MCF 10A (cell line): ENCODE data around the gene FAF1. TPM values are rescaled to one million over a fixed set of nuclear protein-coding genes. Genes with fewer than 3 reads are reported as not detected.
"Not testable (repeated sequence)": the region's sequence is repeated elsewhere in the genome, so short reads cannot be mapped to it uniquely, and the experiment has no call there.

Experiments
- BruUV-seq: library from RNA; stranded (reverse); fragments of 400-500 nt; replicated peaks from 2 replicates; lab custom pipeline; 2021; lab: Mats Ljungman, UMichigan
- CTCF ChIA-PET: fragments of 300-600 bp; sonication (Branson Sonifier 250); formaldehyde crosslinking; extraction: SDS; loops from one replicate; lab custom pipeline; 2021; ENCODE audit warnings: antibody characterized with exemption, inconsistent platforms; lab: Yijun Ruan, JAX
- POLR2A ChIA-PET: fragments of 300-600, 350-650 bp; sonication (Branson Sonifier 250); formaldehyde crosslinking; extraction: SDS; loops from one replicate; lab custom pipeline; 2020; ENCODE audit warnings: antibody characterized with exemption, inconsistent platforms; lab: Yijun Ruan, JAX
- DNase-seq: peaks from one replicate; pipeline ENCODE4 v3.0.0-alpha.2; 2018; ENCODE audit not compliant: unreplicated experiment
- H3K27ac Mint-ChIP-seq: one replicate; pipeline ENCODE4 v1.8.0; 2022; ENCODE audit warnings: mild to moderate bottlenecking, low read depth, mixed read lengths; ENCODE audit not compliant: unreplicated experiment
- H3K27me3 Mint-ChIP-seq: one replicate; pipeline ENCODE4 v1.8.0; 2022; ENCODE audit warnings: mixed read lengths; ENCODE audit not compliant: insufficient read depth, unreplicated experiment
- H3K36me3 Mint-ChIP-seq: one replicate; pipeline ENCODE4 v1.8.0; 2022; ENCODE audit warnings: mild to moderate bottlenecking, moderate library complexity, mixed read lengths; ENCODE audit not compliant: insufficient read depth, unreplicated experiment
- H3K4me1 Mint-ChIP-seq: one replicate; pipeline ENCODE4 v1.8.0; 2022; ENCODE audit warnings: mixed read lengths; ENCODE audit not compliant: insufficient read depth, unreplicated experiment
- H3K4me3 Mint-ChIP-seq: one replicate; pipeline ENCODE4 v1.8.0; 2022; ENCODE audit warnings: mild to moderate bottlenecking, moderate library complexity, mixed read lengths; ENCODE audit not compliant: unreplicated experiment
- H3K9me3 Mint-ChIP-seq: one replicate; pipeline ENCODE4 v1.8.0; 2022; ENCODE audit warnings: mixed read lengths; ENCODE audit not compliant: unreplicated experiment
- CTCF ChIP-seq: fragments of 200-600 bp; IDR thresholded peaks from one replicate; pipeline ENCODE4 v1.8.0; 2022; ENCODE audit warnings: antibody characterized with exemption, mild to moderate bottlenecking; ENCODE audit not compliant: unreplicated experiment
- intact Hi-C: fragments of 100-400 bp; cut with micrococcal nuclease; formaldehyde crosslinking; loops from 2 replicates; pipeline ENCODE4 v1.14.1; 2022
- total RNA-seq: library from RNA; stranded (reverse); gene quantifications from 2 replicates; pipeline ENCODE4 v1.2.3, GENCODE V29; 2022

FAF1 gene
- total RNA-seq, 1 experiment from 2014 or later, result 93.2 TPM

- Mint-ChIP-seq H3K27me3 (no peaks in the 10 kb centered on the region), H3K27ac (no peak overlapping the region), H3K4me3 (no peak overlapping the region), H3K36me3 (peaks cover 10% of the 10 kb centered on the region), H3K9me3 (no peaks in the 10 kb centered on the region), H3K4me1 (peaks cover 11% of the 10 kb centered on the region)
- intact Hi-C loops, result no loop called here
- ChIA-PET CTCF (no interaction called here), POLR2A (interaction anchor here (0.8 kb wide), 1 partner anchor 31 kb away, joined by 3 read pairs; no protein-coding TSS in a partner anchor)
- no peak for DNase-seq
- no TSS peak for BruUV-seq
- TF ChIP-seq CTCF, result no peak
Observed at GRCh38 chr1:50830621-50831020, 129.4 kb downstream of the FAF1 start.

- Mint-ChIP-seq H3K4me3 (no peak overlapping the region), H3K36me3 (peaks cover 11% of the 10 kb centered on the region), H3K4me1 (peaks cover 9% of the 10 kb centered on the region), H3K9me3 (no peaks in the 10 kb centered on the region), H3K27me3 (no peaks in the 10 kb centered on the region), H3K27ac (no peak overlapping the region)
- DNase-seq, result no peak
- POLR2A ChIA-PET, result interaction anchor here (0.6 kb wide), 1 partner anchor 127 kb away, joined by 3 read pairs; no protein-coding TSS in a partner anchor
- BruUV-seq, result no TSS peak
- no peak for TF ChIP-seq CTCF
- CTCF ChIA-PET, result interaction anchor here (1.3 kb wide), 1 partner anchor 44 kb away, joined by 3 read pairs; no protein-coding TSS in a partner anchor
- intact Hi-C loops, result no loop called here
Observed at GRCh38 chr1:50829014-50829958, 130.8 kb downstream of the FAF1 start.

DNA sequence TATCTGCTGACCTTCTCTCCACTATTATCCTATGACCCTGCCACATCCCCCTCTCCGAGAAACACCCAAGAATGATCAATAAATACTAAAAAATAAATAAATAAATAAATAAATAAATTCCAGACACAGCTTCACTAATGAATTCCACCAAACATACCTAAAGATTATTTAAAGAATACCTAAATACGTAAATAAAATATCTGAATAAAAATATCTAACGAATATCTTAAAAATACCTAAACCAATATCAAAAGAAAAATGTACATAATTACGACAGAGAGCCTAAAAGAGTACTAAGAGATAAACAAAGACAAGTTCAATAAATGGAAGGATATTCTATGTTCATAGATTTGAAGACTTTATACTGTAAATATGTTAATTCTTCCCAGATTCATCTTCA is 132.5 kb downstream of the FAF1 start:
- Mint-ChIP-seq H3K4me3 (no peak overlapping the region), H3K9me3 (no peaks in the 10 kb centered on the region), H3K36me3 (peaks cover 11% of the 10 kb centered on the region), H3K27ac (no peak overlapping the region), H3K27me3 (no peaks in the 10 kb centered on the region), H3K4me1 (peaks cover 9% of the 10 kb centered on the region)
- ChIA-PET POLR2A (no interaction called here), CTCF (no interaction called here)
- no peak for DNase-seq
- BruUV-seq, result no TSS peak
- no peak for TF ChIP-seq CTCF
- intact Hi-C loops, result no loop called here

DNA sequence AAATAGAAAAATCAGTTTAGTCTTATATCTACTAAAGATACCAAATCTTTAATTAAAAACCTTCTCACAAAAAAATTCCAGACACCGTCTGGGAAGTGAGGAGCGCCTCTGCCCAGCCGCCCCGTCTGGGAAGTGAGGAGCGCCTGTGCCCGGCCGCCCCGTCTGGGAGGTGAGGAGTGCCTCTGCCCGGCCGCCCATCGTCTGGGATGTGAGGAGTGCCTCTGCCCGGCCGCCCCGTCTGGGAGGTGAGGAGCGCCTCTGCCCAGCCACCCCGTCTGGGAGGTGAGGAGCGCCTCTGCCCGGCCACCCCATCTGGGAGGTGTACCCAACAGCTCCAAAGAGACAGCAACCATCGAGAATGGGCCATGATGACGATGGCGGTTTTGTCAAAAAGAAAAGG is 133.3 kb downstream of the FAF1 start:
- H3K27me3 Mint-ChIP-seq, BruUV-seq, CTCF ChIA-PET, H3K4me1 Mint-ChIP-seq, H3K4me3 Mint-ChIP-seq, intact Hi-C loops, H3K9me3 Mint-ChIP-seq, POLR2A ChIA-PET, H3K27ac Mint-ChIP-seq, DNase-seq: not testable (repeated sequence)
- H3K36me3 Mint-ChIP-seq, result peaks cover 11% of the 10 kb centered on the region
